ENCODE measurements around the gene ACTL10.
"Not testable (repeated sequence)": the region's sequence is repeated elsewhere in the genome, so short reads cannot be mapped to it uniquely, and the experiment has no call there.

The ACTL10 gene

DNA sequence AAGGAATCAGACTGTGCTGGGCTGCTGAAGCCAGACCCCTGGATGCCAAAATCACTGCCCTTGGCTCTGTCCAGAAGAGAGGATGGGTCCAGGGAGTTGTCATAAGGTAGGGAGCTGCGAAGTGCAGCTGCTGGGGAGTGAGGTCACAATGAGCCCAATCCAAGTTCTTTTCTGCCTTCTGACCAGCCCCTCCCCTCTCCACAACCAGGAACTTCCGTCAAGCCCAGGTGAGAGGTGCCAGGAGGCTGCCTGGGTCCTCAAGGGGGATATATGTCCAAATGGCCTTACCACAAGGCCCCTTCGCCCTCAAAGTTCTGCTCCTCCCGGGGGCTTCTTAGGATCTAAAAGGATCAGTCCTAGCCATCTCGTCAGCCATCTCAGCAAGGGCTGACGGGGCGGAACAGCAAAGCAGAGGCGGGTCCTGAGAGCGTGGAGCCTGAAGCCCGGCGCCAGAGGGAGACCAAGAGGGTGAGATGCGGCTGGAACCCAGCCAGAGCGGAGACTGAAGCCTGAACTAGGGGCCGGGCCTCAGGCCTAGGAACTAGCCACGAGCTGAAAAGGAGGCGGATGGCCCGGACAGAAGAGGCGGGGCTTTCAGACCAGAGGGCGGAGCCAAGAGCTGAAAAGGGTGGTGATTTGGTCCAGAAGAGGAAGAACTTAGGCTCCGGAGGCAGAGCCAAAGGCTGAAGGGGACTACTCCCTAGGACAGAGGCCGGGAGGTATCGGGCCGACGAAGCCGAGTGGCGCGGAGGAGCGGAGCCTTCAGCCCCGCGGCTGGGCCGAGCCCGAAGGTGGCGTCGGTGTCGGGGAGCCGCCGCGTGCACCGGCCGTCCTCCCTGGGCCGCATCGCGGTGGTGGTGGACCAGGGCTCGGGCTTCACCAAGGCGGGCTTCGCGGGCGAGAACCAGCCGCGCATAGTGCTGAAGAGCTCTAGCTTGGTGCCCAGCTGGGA lies at the start of gene ACTL10:
ACTL10 (plus strand) TSS at position 651 of the 952 bp plus-strand sequence. CDS start 555 bp downstream, outside the sequence.
- H3K9me3 ChIP-seq (ENCODE audit: control insufficient read depth, insufficient read depth, low read length) = no peaks in the 10 kb centered on the region
- H3K4me1 ChIP-seq (ENCODE audit: insufficient read depth, low read length) = peaks cover 10% of the 10 kb centered on the region; the same call in 1 of the 2 replicates
- peak within 1 kb of the TSS; percentile 65 for H3K9ac ChIP-seq (ENCODE audit: low read depth, low read length)
- 0 out of 2 replicates have a peak, but pooled peaks cover 7% of the 10 kb centered on the region for H3K36me3 ChIP-seq (ENCODE audit: insufficient read depth, low read length)

DNA sequence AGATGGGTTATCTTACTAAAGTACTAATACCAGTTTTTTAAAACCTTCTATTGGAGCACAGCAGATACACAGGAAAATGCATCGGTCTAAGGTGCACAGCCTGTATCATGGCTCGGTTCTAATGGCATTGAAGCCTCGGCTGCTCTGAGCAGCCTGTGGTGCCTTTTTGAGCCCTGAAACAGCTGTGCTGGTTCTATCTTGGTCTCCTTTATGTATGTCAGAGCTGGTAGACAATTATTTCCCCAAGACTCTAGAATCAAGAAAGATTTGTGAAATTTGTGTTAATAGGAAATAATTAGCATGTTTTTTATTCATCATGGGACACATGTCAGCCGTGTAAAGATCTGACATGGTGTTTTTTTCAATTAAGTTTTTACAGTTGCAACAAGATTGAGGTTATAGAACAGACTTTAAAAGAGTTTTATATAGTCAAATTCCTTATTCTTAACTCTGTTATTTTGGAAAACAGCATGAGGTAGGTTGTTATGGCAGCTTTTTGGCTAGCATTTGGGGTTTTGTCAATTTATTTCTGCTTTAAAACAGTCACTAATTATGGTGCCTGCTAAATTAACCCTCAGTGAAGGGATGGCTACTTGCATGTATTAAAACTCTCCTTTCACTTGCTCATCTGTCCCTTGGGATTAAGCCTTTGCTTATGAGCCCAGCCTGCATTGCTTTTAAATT lies 44.9 kb upstream of the ACTL10 start:
- peaks cover 6% of the 10 kb centered on the region; the same call in 1 of the 2 replicates for H3K36me3 ChIP-seq (ENCODE audit: insufficient read depth, low read length)
- no peak overlapping the region for H3K9ac ChIP-seq (ENCODE audit: low read depth, low read length)
- H3K4me1 ChIP-seq (ENCODE audit: insufficient read depth, low read length) = peaks cover 4% of the 10 kb centered on the region; the same call in 1 of the 2 replicates
- H3K9me3 ChIP-seq (ENCODE audit: control insufficient read depth, insufficient read depth, low read length) = no peaks in the 10 kb centered on the region

DNA sequence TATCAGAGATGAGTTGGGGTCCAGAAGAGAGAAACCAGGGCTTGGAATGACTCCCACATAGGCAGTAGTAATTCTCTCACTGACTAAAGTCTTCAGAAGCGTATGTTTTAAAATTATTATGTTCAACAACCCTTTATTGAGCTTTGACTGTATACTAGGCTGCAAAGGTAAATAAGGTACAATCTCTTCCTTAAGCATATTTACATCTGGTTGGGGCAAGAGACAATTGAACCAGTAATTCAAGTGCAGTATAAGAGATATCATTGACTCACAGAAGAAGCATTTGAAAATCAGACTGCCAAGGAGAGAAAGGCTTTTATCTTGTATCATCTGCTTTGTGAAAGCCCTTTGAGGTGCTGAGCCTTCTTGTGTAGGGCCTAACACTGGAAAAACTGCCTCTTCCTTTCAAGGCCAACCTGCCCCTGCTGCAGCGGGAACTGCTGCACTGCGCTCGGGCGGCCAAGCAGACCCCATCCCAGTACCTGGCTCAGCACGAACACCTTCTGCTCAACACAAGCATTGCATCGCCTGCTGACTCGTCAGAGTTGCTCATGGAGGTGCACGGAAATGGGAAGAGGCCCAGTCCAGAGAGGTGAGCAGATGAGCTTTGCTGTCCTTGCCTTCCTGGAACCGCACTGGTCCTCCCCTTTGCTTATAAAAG lies 43.9 kb upstream of the ACTL10 start:
- no peak overlapping the region for H3K9ac ChIP-seq (ENCODE audit: low read depth, low read length)
- H3K4me1 ChIP-seq (ENCODE audit: insufficient read depth, low read length) = peaks cover 4% of the 10 kb centered on the region; the same call in 1 of the 2 replicates
- peaks cover 6% of the 10 kb centered on the region; the same call in 1 of the 2 replicates for H3K36me3 ChIP-seq (ENCODE audit: insufficient read depth, low read length)
- H3K9me3 ChIP-seq (ENCODE audit: control insufficient read depth, insufficient read depth, low read length) = no peaks in the 10 kb centered on the region

DNA sequence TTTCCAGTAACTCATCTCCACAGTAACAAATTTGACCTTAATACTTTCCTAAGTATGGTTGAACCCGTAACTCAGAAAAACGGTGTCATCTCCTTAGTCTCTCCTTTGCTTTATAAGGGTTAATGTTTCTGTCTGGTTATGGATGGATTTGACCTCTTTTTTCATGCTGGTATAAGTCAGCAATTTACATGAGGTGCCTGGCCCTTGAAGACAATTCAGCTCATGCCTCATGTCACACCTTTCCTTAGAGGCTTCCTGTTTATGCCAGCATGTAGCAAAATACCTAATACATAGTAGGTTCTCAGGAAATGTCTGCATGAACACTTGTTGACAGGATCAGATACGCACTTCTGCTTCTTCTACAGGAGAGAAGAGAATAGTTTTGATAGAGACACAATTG lies 42.3 kb upstream of the ACTL10 start:
- Histone ChIP-seq H3K36me3 (ENCODE audit: insufficient read depth, low read length) (peaks cover 6% of the 10 kb centered on the region; the same call in 1 of the 2 replicates), H3K9ac (ENCODE audit: low read depth, low read length) (no peak overlapping the region), H3K4me1 (ENCODE audit: insufficient read depth, low read length) (no peaks in the 10 kb centered on the region), H3K9me3 (ENCODE audit: control insufficient read depth, insufficient read depth, low read length) (no peaks in the 10 kb centered on the region)

DNA sequence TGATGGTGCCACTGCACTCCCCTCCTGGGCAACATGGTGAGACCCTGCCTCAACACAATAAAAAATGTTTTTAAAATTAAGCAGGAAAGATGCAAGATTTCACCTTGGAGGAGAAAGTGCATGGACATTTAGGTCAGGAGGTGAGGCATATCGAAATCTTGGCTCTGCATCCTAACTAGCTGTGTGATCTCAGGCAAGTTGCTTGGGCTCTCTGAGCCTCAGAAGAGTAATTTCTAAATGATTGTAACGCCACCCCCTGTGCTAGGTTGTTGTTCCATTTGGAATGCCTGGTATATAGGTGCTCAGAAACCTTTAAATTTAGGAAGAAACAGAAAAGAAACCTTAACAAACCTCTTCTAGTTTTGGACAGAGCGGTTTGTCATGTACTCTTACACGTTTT lies 40.6 kb upstream of the ACTL10 start:
- no peaks in the 10 kb centered on the region for H3K4me1 ChIP-seq (ENCODE audit: insufficient read depth, low read length)
- no peak overlapping the region for H3K9ac ChIP-seq (ENCODE audit: low read depth, low read length)
- H3K9me3 ChIP-seq (ENCODE audit: control insufficient read depth, insufficient read depth, low read length) = no peaks in the 10 kb centered on the region
- peaks cover 6% of the 10 kb centered on the region; the same call in 1 of the 2 replicates for H3K36me3 ChIP-seq (ENCODE audit: insufficient read depth, low read length)

DNA sequence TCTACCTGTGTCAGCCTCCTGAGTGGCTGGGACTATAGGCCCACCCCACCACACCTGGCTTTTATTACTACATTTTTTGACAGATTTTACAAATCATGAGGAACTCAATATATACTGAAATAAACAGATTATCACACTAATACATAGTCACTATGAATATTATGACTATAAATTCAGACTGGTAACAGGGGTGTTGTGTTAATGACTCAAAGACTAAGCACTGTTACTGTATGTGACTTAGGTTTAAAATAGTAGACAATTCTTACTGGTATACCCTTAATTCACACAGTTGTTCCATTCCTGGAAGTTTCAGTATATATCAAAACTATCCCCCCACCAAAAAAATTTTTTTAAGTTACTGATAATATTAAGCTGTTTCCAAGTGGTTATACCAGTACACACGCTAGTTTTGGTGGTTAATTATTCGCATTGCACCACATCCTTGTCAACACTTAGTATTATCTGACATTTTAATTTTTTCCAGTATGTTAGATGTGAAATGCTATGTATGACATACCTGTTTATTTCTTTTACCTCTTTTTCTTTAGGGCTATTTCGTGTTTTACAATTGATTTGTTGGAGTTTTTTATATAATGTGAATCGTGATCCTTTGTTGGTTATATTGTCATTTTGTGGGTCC lies 39.0 kb upstream of the ACTL10 start:
- Histone ChIP-seq H3K9me3 (ENCODE audit: control insufficient read depth, insufficient read depth, low read length) (no peaks in the 10 kb centered on the region), H3K9ac (ENCODE audit: low read depth, low read length) (no peak overlapping the region), H3K4me1 (ENCODE audit: insufficient read depth, low read length) (no peaks in the 10 kb centered on the region), H3K36me3 (ENCODE audit: insufficient read depth, low read length) (peaks cover 6% of the 10 kb centered on the region; the same call in 1 of the 2 replicates)

DNA sequence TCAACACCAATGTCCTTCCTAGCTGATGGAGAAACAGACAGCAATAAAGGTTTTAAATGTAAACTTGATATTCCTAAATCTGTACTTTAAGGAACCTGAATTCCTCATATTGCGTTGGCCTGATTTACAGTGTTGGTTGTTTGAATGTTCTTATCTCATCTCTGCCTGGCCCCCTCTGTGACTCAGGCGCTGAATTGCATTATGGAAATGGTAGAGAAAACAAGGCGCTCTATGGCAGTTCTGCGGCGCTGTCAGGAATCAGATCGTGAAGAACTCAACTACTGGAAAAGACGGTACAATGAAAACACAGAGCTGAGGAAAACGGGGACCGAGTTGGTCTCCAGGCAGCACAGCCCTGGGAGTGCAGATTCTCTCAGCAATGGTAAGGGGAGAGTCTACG lies 37.2 kb upstream of the ACTL10 start:
- H3K36me3 ChIP-seq (ENCODE audit: insufficient read depth, low read length) = peaks cover 6% of the 10 kb centered on the region; the same call in 1 of the 2 replicates
- no peaks in the 10 kb centered on the region for H3K4me1 ChIP-seq (ENCODE audit: insufficient read depth, low read length)
- no peaks in the 10 kb centered on the region for H3K9me3 ChIP-seq (ENCODE audit: control insufficient read depth, insufficient read depth, low read length)
- no peak overlapping the region for H3K9ac ChIP-seq (ENCODE audit: low read depth, low read length)

DNA sequence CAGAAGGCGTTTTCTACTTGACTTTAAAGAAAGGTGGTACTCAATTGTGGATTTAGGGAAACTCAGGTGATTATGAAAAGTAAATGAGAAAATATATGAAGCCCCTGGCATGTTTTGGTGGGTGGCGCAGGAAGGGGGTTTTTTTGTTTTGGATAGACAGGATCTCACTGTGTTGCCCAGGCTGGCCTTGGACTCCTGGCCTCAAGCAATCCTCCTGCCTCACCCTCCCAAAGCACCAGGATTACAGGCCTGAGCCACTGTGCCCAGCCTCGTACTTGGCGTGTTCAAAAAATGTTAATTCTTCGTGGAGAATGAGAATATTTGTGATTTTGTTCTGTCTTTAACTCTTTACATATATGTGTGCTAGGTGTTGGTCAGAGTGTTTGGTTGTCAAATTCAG lies 36.8 kb upstream of the ACTL10 start:
- Histone ChIP-seq H3K9ac (ENCODE audit: low read depth, low read length) (no peak overlapping the region), H3K4me1 (ENCODE audit: insufficient read depth, low read length) (no peaks in the 10 kb centered on the region), H3K36me3 (ENCODE audit: insufficient read depth, low read length) (peaks cover 6% of the 10 kb centered on the region; the same call in 1 of the 2 replicates), H3K9me3 (ENCODE audit: control insufficient read depth, insufficient read depth, low read length) (no peaks in the 10 kb centered on the region)

DNA sequence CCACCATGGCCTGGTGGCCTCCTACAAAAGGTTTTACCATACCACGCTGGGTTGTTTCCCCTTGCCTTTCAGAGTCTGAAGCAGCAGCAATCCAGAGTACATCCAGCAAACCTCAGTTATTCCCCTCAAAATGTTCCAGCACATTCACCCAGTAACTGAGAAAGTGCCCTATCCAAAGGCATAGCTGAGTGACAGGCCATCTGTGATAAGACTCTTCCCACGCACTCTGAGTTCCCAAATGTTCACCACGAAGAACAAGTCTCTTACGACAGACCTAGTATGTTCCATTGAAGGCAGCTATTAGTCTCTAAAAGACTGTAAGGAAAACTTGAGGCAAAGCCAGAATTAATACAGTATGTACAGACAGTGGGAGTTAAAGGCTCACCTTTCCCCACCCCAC lies 36.2 kb upstream of the ACTL10 start:
- Histone ChIP-seq H3K36me3 (ENCODE audit: insufficient read depth, low read length) (peaks cover 11% of the 10 kb centered on the region; the same call in 1 of the 2 replicates), H3K9ac (ENCODE audit: low read depth, low read length) (no peak overlapping the region), H3K9me3 (ENCODE audit: control insufficient read depth, insufficient read depth, low read length) (no peaks in the 10 kb centered on the region), H3K4me1 (ENCODE audit: insufficient read depth, low read length) (no peaks in the 10 kb centered on the region)

DNA sequence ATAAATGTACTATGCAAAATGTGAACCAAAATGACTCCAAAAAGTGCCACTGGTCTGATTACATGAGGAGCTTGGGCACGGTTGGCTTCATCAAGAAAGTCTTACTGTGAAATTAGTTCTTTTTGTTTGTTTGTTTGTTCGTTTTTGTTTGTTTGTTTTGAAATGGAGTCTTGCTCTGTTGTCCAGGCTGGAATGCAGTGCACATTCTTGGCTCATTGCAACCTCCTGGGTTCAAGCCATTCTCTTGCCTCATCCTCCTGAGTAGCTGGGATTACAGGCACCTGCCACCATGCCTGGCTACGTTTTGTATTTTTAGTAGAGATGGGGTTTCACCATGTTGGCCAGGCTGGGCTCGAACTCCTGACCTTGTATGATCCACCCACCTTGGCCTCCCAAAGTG lies 34.8 kb upstream of the ACTL10 start:
- not testable (repeated sequence) for H3K9me3 ChIP-seq (ENCODE audit: control insufficient read depth, insufficient read depth, low read length)

DNA sequence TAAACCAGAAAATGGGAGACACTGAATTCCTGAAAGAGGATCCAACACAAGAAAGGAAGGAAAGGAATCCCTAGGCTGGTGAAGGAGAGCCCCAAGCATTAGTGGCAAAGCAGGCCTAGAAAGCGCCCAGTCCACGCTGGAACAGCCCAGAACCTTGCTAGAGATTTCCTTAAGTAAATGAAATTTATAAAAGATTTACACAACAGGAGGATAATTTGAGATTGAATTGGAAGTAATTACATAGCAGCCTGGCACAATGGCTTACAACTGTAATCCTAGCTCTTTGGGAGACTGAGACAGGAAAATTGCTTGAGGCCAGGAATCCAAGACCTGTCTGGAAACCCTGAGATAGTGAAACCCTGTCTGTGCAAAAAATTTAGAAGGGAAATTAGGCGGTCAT lies 31.4 kb upstream of the ACTL10 start:
- no peaks in the 10 kb centered on the region for H3K9me3 ChIP-seq (ENCODE audit: control insufficient read depth, insufficient read depth, low read length)
- H3K4me1 ChIP-seq (ENCODE audit: insufficient read depth, low read length) = no peaks in the 10 kb centered on the region
- peaks cover 10% of the 10 kb centered on the region for H3K36me3 ChIP-seq (ENCODE audit: insufficient read depth, low read length)
- H3K9ac ChIP-seq (ENCODE audit: low read depth, low read length) = no peak overlapping the region

More for the DNA sequence above, 34.8 kb upstream of the ACTL10 start:
- not testable (repeated sequence) for H3K4me1 ChIP-seq (ENCODE audit: insufficient read depth, low read length); H3K9ac ChIP-seq (ENCODE audit: low read depth, low read length); H3K36me3 ChIP-seq (ENCODE audit: insufficient read depth, low read length)

DNA sequence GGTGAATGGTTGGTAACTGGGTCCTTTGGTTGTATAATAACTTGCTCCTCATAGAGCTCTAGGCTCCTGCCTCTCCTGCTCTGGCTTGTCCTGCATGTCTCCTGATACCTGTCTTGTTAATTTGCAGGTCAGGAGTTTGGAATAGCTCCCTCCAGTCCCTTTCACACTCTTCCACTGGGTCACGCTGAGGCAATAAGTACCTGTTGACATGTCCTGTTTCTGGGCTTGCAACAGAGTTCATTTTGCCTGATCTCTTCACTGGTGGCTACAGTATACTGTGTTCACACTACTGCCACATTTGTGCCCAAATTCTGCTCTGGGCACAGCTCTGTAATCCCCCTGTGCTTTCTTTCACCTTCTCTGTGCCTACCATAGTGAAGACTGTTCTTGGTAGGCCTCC lies 30.0 kb upstream of the ACTL10 start:
- H3K4me1 ChIP-seq (ENCODE audit: insufficient read depth, low read length) = no peaks in the 10 kb centered on the region
- H3K9me3 ChIP-seq (ENCODE audit: control insufficient read depth, insufficient read depth, low read length) = no peaks in the 10 kb centered on the region
- H3K9ac ChIP-seq (ENCODE audit: low read depth, low read length) = no peak overlapping the region
- H3K36me3 ChIP-seq (ENCODE audit: insufficient read depth, low read length) = peaks cover 10% of the 10 kb centered on the region

DNA sequence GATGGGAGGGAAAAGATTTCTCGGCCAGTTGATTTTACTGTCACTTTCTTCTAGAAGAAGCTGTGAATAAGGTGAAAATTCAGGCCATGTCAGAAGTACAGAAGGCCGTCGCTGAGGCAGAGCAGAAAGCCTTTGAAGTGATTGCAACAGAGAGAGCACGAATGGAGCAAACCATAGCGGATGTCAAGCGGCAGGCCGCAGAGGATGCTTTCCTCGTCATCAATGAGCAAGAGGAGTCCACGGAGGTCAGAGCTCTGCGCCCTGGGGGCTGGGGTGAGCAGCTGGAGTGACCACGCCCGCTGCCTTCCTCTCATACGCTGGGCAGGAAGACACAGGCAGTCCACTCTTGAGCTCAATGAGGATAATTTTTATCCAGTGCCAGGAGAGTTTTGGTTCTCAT lies 26.5 kb upstream of the ACTL10 start:
- Histone ChIP-seq H3K4me1 (ENCODE audit: insufficient read depth, low read length) (no peaks in the 10 kb centered on the region), H3K36me3 (ENCODE audit: insufficient read depth, low read length) (peaks cover 6% of the 10 kb centered on the region), H3K9ac (ENCODE audit: low read depth, low read length) (no peak overlapping the region), H3K9me3 (ENCODE audit: control insufficient read depth, insufficient read depth, low read length) (no peaks in the 10 kb centered on the region)
